Fibroblast of lung (primary cell): ENCODE measurements around the gene CTBP2. TPM values are rescaled to one million over a fixed set of nuclear protein-coding genes. Genes with fewer than 3 reads are reported as not detected.
"Not testable (repeated sequence)": the region's sequence is repeated elsewhere in the genome, so short reads cannot be mapped to it uniquely, and the experiment has no call there.

Experiments used
- DNase-seq, 2 donors: peaks; one replicate each; pipeline versions ENCODE4 v3.0.0 to v3.0.0-alpha.2; 2010; ENCODE audit warnings: low read depth in 2 of 2
- H2AFZ ChIP-seq: 2 replicates; pipeline ENCODE4 v1.5.1; 2012; ENCODE audit warnings: low read length, control low read depth, inconsistent platforms
- H3K27ac ChIP-seq: 2 replicates; pipeline ENCODE4 v1.5.1; 2011; ENCODE audit warnings: low read length, control low read depth; ENCODE audit not compliant: insufficient read depth
- H3K27me3 ChIP-seq: 2 replicates; pipeline ENCODE4 v1.5.1; 2011; ENCODE audit warnings: mild to moderate bottlenecking, low read length; ENCODE audit not compliant: control insufficient read depth, insufficient read depth
- H3K36me3 ChIP-seq: 2 replicates; pipeline ENCODE4 v1.5.1; 2011; ENCODE audit warnings: low read length; ENCODE audit not compliant: control insufficient read depth, insufficient read depth
- H3K4me1 ChIP-seq: 2 replicates; pipeline ENCODE4 v1.5.1; 2011; ENCODE audit warnings: low read length; ENCODE audit not compliant: control insufficient read depth, insufficient read depth; ENCODE audit errors: extremely low read depth
- H3K4me2 ChIP-seq: 2 replicates; pipeline ENCODE4 v1.5.1; 2011; ENCODE audit warnings: low read length, control low read depth; ENCODE audit not compliant: insufficient read depth; ENCODE audit errors: extremely low read depth
- H3K4me3 ChIP-seq, 4 experiments: fragments of 200-600 bp in 1 of 4; sonication (generic) in 1 of 4; replicated peaks in 1 of 4; 2 replicates each; pipeline ENCODE4 v1.5.1; 2011 to 2016; ENCODE audit warnings: low read length in 4 of 4, low read depth in 3 of 4, mild to moderate bottlenecking in 3 of 4, control low read depth in 2 of 4, inconsistent platforms in 1 of 4, mixed read lengths in 1 of 4; ENCODE audit not compliant: insufficient read depth in 1 of 4; ENCODE audit errors: control extremely low read depth in 1 of 4
- H3K79me2 ChIP-seq: 2 replicates; pipeline ENCODE4 v1.5.1; 2012; ENCODE audit warnings: mild to moderate bottlenecking, low read length, inconsistent platforms; ENCODE audit not compliant: control insufficient read depth, insufficient read depth
- H3K9ac ChIP-seq: 2 replicates; pipeline ENCODE4 v1.5.1; 2011; ENCODE audit warnings: mild to moderate bottlenecking, low read length, control low read depth; ENCODE audit not compliant: insufficient read depth
- H3K9me3 ChIP-seq: 2 replicates; pipeline ENCODE4 v1.5.1; 2012; ENCODE audit warnings: low read depth, low read length; ENCODE audit not compliant: control insufficient read depth, insufficient read depth
- H4K20me1 ChIP-seq: 2 replicates; pipeline ENCODE4 v1.5.1; 2011; ENCODE audit warnings: low read length; ENCODE audit not compliant: control insufficient read depth, insufficient read depth; ENCODE audit errors: extremely low read depth
- CTCF ChIP-seq, 2 donors: IDR thresholded peaks in 1 of 2; conservative IDR thresholded peaks in 1 of 2; 1 replicate in 1 of 2; 2 replicates in 1 of 2; pipeline ENCODE4 v1.5.1; 2011 to 2012; ENCODE audit warnings: low read length in 2 of 2, control low read depth in 1 of 2, inconsistent platforms in 1 of 2, low read depth in 1 of 2, mild to moderate bottlenecking in 1 of 2
- EZH2 ChIP-seq: IDR thresholded peaks from 2 replicates; pipeline ENCODE4 v1.5.1; 2012; ENCODE audit warnings: low read length, control low read depth, mild to moderate bottlenecking; ENCODE audit errors: missing control alignments
- polyA plus RNA-seq, 2 donors: library from polyadenylated mRNA; depleted of rRNA in 1 of 2; stranded (reverse) in 1 of 2; unstranded in 1 of 2; fragments of >200 nt; gene quantifications; 2 replicates each; pipeline ENCODE4 v1.2.1, GENCODE V29; 2011 to 2012; ENCODE audit warnings: missing spikeins in 1 of 2
- total RNA-seq: library from RNA; depleted of rRNA; stranded (reverse); fragments of >200 nt; gene quantifications from 2 replicates; pipeline ENCODE4 v1.2.1, GENCODE V29; 2014

Gene CTBP2
- total and polyA plus RNA-seq, 2 donors (not counting 1 experiment from before 2014, with no cell fraction given): 72.1 to 73.3 TPM

GRCh38 chr10:124991835-124992234 lies 168.5 kb downstream of the CTBP2 start:
- Histone ChIP-seq H2AFZ (no peak overlapping the region), H3K27ac (no peak overlapping the region), H3K27me3 (no peaks in the 10 kb centered on the region), H3K9me3 (no peaks in the 10 kb centered on the region), H3K4me1 (no peaks in the 10 kb centered on the region), H3K36me3 (peaks cover 25% of the 10 kb centered on the region), H4K20me1 (no peaks in the 10 kb centered on the region), H3K9ac (no peak overlapping the region), H3K4me3 (no peak overlapping the region), H3K79me2 (no peaks in the 10 kb centered on the region), H3K4me2 (no peak overlapping the region)
- TF ChIP-seq EZH2 (no peak), CTCF (conservative IDR thresholded peaks at IDR 0.05 in 1 of 2, IDR thresholded peaks at IDR 0.05 in 1 of 2; ENCODE audit: low read depth in 1 of 2, low read length in 2 of 2) (no peak)
- no peak for DNase-seq

GRCh38 chr10:124990671-124991625 lies 169.4 kb downstream of the CTBP2 start:
- Histone ChIP-seq H4K20me1 (no peaks in the 10 kb centered on the region), H3K4me2 (no peak overlapping the region), H3K36me3 (peaks cover 21% of the 10 kb centered on the region), H3K27ac (no peak overlapping the region), H3K9me3 (no peaks in the 10 kb centered on the region), H2AFZ (no peak overlapping the region), H3K4me1 (no peaks in the 10 kb centered on the region), H3K79me2 (no peaks in the 10 kb centered on the region), H3K4me3 (no peak overlapping the region), H3K27me3 (no peaks in the 10 kb centered on the region), H3K9ac (no peak overlapping the region)
- DNase-seq: no peak
- TF ChIP-seq CTCF (conservative IDR thresholded peaks at IDR 0.05 in 1 of 2, IDR thresholded peaks at IDR 0.05 in 1 of 2; ENCODE audit: low read depth in 1 of 2, low read length in 2 of 2): no peak
- TF ChIP-seq EZH2: no peak

- H3K9ac ChIP-seq: no peak overlapping the region
- no peak overlapping the region for H3K4me3 ChIP-seq
- no peak for DNase-seq
- no peak for TF ChIP-seq CTCF (conservative IDR thresholded peaks at IDR 0.05 in 1 of 2, IDR thresholded peaks at IDR 0.05 in 1 of 2; ENCODE audit: low read depth in 1 of 2, low read length in 2 of 2)
- TF ChIP-seq EZH2: no peak
- no peaks in the 10 kb centered on the region for H4K20me1 ChIP-seq
- no peaks in the 10 kb centered on the region for H3K9me3 ChIP-seq
- H3K27me3 ChIP-seq: no peaks in the 10 kb centered on the region
- H3K4me1 ChIP-seq: no peaks in the 10 kb centered on the region
- H3K79me2 ChIP-seq: no peaks in the 10 kb centered on the region
- H3K36me3 ChIP-seq: peaks cover 17% of the 10 kb centered on the region
- no peak overlapping the region for H3K4me2 ChIP-seq
- no peak overlapping the region for H3K27ac ChIP-seq
- H2AFZ ChIP-seq: no peak overlapping the region
Observed at GRCh38 chr10:124989526-124989925, 170.8 kb downstream of the CTBP2 start.

GRCh38 chr10:124988753-124989152 lies 171.6 kb downstream of the CTBP2 start:
- H3K79me2 ChIP-seq: not testable (repeated sequence)
- H3K36me3 ChIP-seq: peaks cover 17% of the 10 kb centered on the region

More at GRCh38 chr10:124988753-124989152, 171.6 kb downstream of the CTBP2 start:
- H2AFZ ChIP-seq, DNase-seq, H3K27ac ChIP-seq, H3K4me1 ChIP-seq, H3K9ac ChIP-seq, H3K9me3 ChIP-seq, H3K4me2 ChIP-seq, H3K4me3 ChIP-seq, H3K27me3 ChIP-seq, H4K20me1 ChIP-seq: not testable (repeated sequence)
